ENCODE measurements around the gene GC. TPM values are rescaled to one million over a fixed set of nuclear protein-coding genes. Genes with fewer than 3 reads are reported as not detected.

Gene GC
- total RNA-seq, 1 experiment from 2014 or later = not detected

GRCh38 chr4:71692198-71692597 is 91.7 kb downstream of the GC start:
- in situ Hi-C loops (cut with HindIII; ENCODE audit: low sequenced_read_pairs) = no loop called here
- DNase-seq (ENCODE audit: low spot score) = no peak

Other genes with a start within 250 kb of the GC start
- gene NPFFR2, start 247.9 kb upstream of the GC start, total RNA-seq (2014; rRNA removed; shearing (Covaris generic)) = 0.43 and 1.3 TPM in 2 replicates